Stimulated activated CD8-positive, alpha-beta memory T cell treated with anti-CD3 and anti-CD28 coated beads, Interleukin-12 subunit alpha, Interleukin-12 subunit beta, amount 100 ng/mL, for 4 hours (primary cell): ENCODE data around the gene DAD1.
"Not testable (repeated sequence)": the region's sequence is repeated elsewhere in the genome, so short reads cannot be mapped to it uniquely, and the experiment has no call there.

Experiments used
- DNase-seq: peaks from one replicate; pipeline ENCODE4 v3.0.0-alpha.2; 2020; ENCODE audit warnings: low read depth

Gene DAD1

GRCh38 chr14:22598896-22599244 is 9.8 kb upstream of the DAD1 start:
- no peak for DNase-seq

GRCh38 chr14:22598099-22598895 is 9.3 kb upstream of the DAD1 start, which contains the start of gene ABHD4:
ABHD4 (plus strand) TSS chr14:22598300; CDS start chr14:22598307, 7 bp downstream.
- DNase-seq, result peak; percentile 45

- DNase-seq, result no peak
These were observed 8.7 kb upstream of the DAD1 start for GRCh38 chr14:22597771-22598098.

- DNase-seq, result no peak
These were observed 8.2 kb upstream of the DAD1 start for GRCh38 chr14:22597265-22597664.

- DNase-seq, result no peak
These were observed 7.4 kb upstream of the DAD1 start for GRCh38 chr14:22596354-22596879.

- DNase-seq, result no peak
These were observed 5.2 kb upstream of the DAD1 start for GRCh38 chr14:22594156-22594716.

GRCh38 chr14:22593601-22594000 is 4.6 kb upstream of the DAD1 start:
- DNase-seq, result no peak

GRCh38 chr14:22593189-22593588 is 4.2 kb upstream of the DAD1 start:
- DNase-seq, result no peak

GRCh38 chr14:22588526-22589095 is 413 bp downstream of the DAD1 start:
- no peak for DNase-seq

- DNase-seq, result not testable (repeated sequence)
These were observed 1.2 kb downstream of the DAD1 start for GRCh38 chr14:22587677-22588422.

- no peak for DNase-seq
These were observed 1.8 kb downstream of the DAD1 start for GRCh38 chr14:22587247-22587646.

- DNase-seq, result no peak
These were observed 5.0 kb downstream of the DAD1 start for GRCh38 chr14:22583994-22584393.

- DNase-seq, result no peak
These were observed 8.4 kb downstream of the DAD1 start for GRCh38 chr14:22580625-22581024.

GRCh38 chr14:22579881-22580280 is 9.1 kb downstream of the DAD1 start:
- DNase-seq, result no peak

GRCh38 chr14:22579236-22579635 is 9.8 kb downstream of the DAD1 start:
- no peak for DNase-seq

GRCh38 chr14:22577334-22577908 is 11.6 kb downstream of the DAD1 start:
- no peak for DNase-seq

GRCh38 chr14:22573804-22574203 is 15.2 kb downstream of the DAD1 start:
- DNase-seq, result no peak

GRCh38 chr14:22572562-22573058 is 16.4 kb downstream of the DAD1 start:
- no peak for DNase-seq

- DNase-seq, result peak; percentile 60
These were observed 18.7 kb downstream of the DAD1 start for GRCh38 chr14:22570132-22570949.

- no peak for DNase-seq
These were observed 19.3 kb downstream of the DAD1 start for GRCh38 chr14:22569737-22570131.

GRCh38 chr14:22569106-22569736 is 19.8 kb downstream of the DAD1 start:
- DNase-seq, result no peak
